ENCODE measurements around the gene UPF3B.
"Not testable (repeated sequence)": the region's sequence is repeated elsewhere in the genome, so short reads cannot be mapped to it uniquely, and the experiment has no call there.

The UPF3B gene

DNA sequence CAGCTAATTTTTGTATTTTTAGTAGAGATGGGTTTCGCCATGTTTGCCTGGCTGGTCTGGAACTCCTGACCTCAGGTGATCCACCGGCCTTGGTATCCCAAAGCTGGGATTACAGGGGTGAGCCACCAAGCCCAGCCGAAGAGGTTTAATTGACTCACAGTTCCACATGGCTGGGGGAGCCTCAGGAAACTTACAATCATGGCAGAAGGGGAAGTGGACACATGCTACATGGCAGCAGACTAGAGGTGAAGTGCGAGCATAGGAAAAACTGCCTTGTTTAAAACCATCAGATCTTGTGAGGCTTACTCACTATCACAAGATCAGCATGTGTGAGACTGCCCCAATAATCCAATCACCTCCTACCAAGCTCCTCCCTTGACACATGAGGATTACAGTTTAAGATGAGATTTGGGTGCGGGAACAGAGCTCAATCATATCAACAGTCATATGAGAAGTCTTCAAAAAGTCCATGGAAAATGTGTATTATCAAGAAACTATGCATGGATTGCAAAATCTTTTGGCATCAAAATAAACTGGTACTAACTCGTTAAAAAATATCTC, 35.6 kb downstream of the UPF3B start:
- H4K20me1 ChIP-seq (ENCODE audit: low read depth, low read length), result no peaks in the 10 kb centered on the region
- H3K9ac ChIP-seq (ENCODE audit: low read length), result no peak overlapping the region
- no peaks in the 10 kb centered on the region for H3K36me3 ChIP-seq (ENCODE audit: low read length)
- H3K9me3 ChIP-seq (ENCODE audit: insufficient read depth, low read length), result no peaks in the 10 kb centered on the region
- no peaks in the 10 kb centered on the region for H3K79me2 ChIP-seq (ENCODE audit: insufficient read depth, low read length)
- no peak overlapping the region for H3K4me2 ChIP-seq (ENCODE audit: low read depth, low read length, poor library complexity, severe bottlenecking)
- H3K27ac ChIP-seq (ENCODE audit: low read depth, low read length), result no peak overlapping the region
- no peaks in the 10 kb centered on the region for H3K27me3 ChIP-seq (ENCODE audit: low read length)
- no peak overlapping the region for H2AFZ ChIP-seq (ENCODE audit: low read depth, low read length, severe bottlenecking)
- TF ChIP-seq, protein P1, sequence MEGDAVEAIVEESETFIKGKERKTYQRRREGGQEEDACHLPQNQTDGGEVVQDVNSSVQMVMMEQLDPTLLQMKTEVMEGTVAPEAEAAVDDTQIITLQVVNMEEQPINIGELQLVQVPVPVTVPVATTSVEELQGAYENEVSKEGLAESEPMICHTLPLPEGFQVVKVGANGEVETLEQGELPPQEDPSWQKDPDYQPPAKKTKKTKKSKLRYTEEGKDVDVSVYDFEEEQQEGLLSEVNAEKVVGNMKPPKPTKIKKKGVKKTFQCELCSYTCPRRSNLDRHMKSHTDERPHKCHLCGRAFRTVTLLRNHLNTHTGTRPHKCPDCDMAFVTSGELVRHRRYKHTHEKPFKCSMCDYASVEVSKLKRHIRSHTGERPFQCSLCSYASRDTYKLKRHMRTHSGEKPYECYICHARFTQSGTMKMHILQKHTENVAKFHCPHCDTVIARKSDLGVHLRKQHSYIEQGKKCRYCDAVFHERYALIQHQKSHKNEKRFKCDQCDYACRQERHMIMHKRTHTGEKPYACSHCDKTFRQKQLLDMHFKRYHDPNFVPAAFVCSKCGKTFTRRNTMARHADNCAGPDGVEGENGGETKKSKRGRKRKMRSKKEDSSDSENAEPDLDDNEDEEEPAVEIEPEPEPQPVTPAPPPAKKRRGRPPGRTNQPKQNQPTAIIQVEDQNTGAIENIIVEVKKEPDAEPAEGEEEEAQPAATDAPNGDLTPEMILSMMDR (IDR thresholded peaks at IDR 0.05; ENCODE audit: insufficient read depth, low read length, poor library complexity, severe bottlenecking), result no peak
- TF ChIP-seq EZH2phosphoT487 (conservative IDR thresholded peaks at IDR 0.05; ENCODE audit: low read length), result no peak
- H3K9me2 ChIP-seq (replicated peaks; ENCODE audit: insufficient read depth, low read length), result no peaks in the 10 kb centered on the region
- no peak overlapping the region for H3K4me3 ChIP-seq (ENCODE audit: insufficient read depth, low read length, poor library complexity, severe bottlenecking)
- H3F3A ChIP-seq (ENCODE audit: insufficient read depth), result no peaks in the 10 kb centered on the region

DNA sequence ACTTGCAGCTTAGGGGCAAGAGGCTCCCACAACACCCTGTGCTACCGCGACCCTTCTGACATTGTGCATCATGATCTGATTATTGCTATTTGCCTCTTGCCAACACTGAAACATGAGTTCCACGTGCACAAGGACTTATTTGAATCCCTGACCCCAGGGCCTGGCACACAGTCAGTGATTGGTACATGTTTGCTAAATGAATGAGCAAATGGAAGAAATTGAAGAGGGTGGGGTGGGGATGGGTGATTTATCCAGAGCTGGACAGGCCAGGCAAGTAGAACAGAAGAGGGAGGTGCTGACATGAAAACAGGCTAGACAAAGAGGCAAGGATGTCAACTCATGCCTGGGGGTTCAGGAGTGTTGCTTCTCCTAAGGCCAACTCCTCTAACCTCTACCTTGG, 36.5 kb downstream of the UPF3B start:
- Histone ChIP-seq H3K9me3 (ENCODE audit: insufficient read depth, low read length) (no peaks in the 10 kb centered on the region), H2AFZ (ENCODE audit: low read depth, low read length, severe bottlenecking) (no peak overlapping the region), H3K27ac (ENCODE audit: low read depth, low read length) (no peak overlapping the region), H3K79me2 (ENCODE audit: insufficient read depth, low read length) (no peaks in the 10 kb centered on the region), H3K36me3 (ENCODE audit: low read length) (no peaks in the 10 kb centered on the region), H3F3A (ENCODE audit: insufficient read depth) (no peaks in the 10 kb centered on the region), H3K27me3 (ENCODE audit: low read length) (no peaks in the 10 kb centered on the region), H3K4me2 (ENCODE audit: low read depth, low read length, poor library complexity, severe bottlenecking) (no peak overlapping the region), H3K9ac (ENCODE audit: low read length) (no peak overlapping the region), H3K4me3 (ENCODE audit: insufficient read depth, low read length, poor library complexity, severe bottlenecking) (no peak overlapping the region), H4K20me1 (ENCODE audit: low read depth, low read length) (no peaks in the 10 kb centered on the region), H3K9me2 (replicated peaks; ENCODE audit: insufficient read depth, low read length) (no peaks in the 10 kb centered on the region)
- TF ChIP-seq, protein P1 (IDR thresholded peaks at IDR 0.05; ENCODE audit: insufficient read depth, low read length, poor library complexity, severe bottlenecking), result no peak
- no peak for TF ChIP-seq EZH2phosphoT487 (conservative IDR thresholded peaks at IDR 0.05; ENCODE audit: low read length)

DNA sequence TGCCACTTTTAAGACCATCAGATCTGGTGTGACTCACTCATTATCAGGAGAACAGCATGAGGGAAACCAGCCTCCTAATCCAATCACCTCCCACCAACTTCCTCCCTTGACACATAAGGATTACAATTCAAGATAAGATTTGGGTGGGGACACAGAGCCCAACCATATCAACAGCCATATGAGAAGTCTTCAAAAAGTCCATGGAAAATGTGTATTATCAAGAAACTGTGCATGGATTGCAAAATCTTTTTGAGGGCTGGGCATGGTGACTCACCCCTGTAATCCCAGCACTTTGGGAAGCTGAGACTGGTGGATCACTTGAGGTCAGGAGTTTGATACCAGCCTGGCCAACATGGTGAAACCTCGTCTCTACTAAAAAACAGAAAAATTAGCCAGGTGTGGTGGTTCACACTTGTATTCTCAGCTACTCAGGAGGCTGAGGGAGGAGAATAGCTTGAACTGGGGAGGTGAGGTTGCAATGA, 43.5 kb downstream of the UPF3B start:
- H2AFZ ChIP-seq (ENCODE audit: low read depth, low read length, severe bottlenecking), result no peak overlapping the region
- TF ChIP-seq, protein P1 (IDR thresholded peaks at IDR 0.05; ENCODE audit: insufficient read depth, low read length, poor library complexity, severe bottlenecking), result no peak
- no peak for TF ChIP-seq EZH2phosphoT487 (conservative IDR thresholded peaks at IDR 0.05; ENCODE audit: low read length)
- H3K79me2 ChIP-seq (ENCODE audit: insufficient read depth, low read length), result no peaks in the 10 kb centered on the region
- H3K36me3 ChIP-seq (ENCODE audit: low read length), result no peaks in the 10 kb centered on the region
- H3K9me3 ChIP-seq (ENCODE audit: insufficient read depth, low read length), result no peaks in the 10 kb centered on the region
- no peak overlapping the region for H3K4me3 ChIP-seq (ENCODE audit: insufficient read depth, low read length, poor library complexity, severe bottlenecking)
- no peaks in the 10 kb centered on the region for H3K9me2 ChIP-seq (replicated peaks; ENCODE audit: insufficient read depth, low read length)
- H3K4me2 ChIP-seq (ENCODE audit: low read depth, low read length, poor library complexity, severe bottlenecking), result no peak overlapping the region
- H3K27me3 ChIP-seq (ENCODE audit: low read length), result no peaks in the 10 kb centered on the region
- H3K27ac ChIP-seq (ENCODE audit: low read depth, low read length), result no peak overlapping the region
- no peaks in the 10 kb centered on the region for H3F3A ChIP-seq (ENCODE audit: insufficient read depth)
- no peaks in the 10 kb centered on the region for H4K20me1 ChIP-seq (ENCODE audit: low read depth, low read length)
- no peak overlapping the region for H3K9ac ChIP-seq (ENCODE audit: low read length)

DNA sequence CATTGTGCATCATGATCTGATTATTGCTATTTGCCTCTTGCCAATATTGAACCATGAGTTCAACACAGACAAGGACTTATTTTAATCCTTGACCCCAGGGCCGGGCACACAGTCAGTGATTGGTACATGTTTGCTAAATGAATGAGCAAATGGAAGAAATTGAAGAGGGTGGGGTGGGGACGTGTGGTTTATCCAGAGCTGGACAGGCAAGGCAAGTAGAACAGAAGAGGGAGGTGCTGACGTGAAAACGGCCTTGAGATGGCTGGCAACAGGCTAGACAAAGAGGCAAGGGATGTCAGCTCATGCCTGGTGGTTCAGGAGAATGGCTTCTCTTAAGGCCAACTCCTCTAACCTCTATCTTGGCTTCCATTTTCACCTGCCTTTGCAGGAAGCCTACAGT, 44.3 kb downstream of the UPF3B start:
- not testable (repeated sequence) for H3K4me2 ChIP-seq (ENCODE audit: low read depth, low read length, poor library complexity, severe bottlenecking); H3K9ac ChIP-seq (ENCODE audit: low read length); H3K27ac ChIP-seq (ENCODE audit: low read depth, low read length); H2AFZ ChIP-seq (ENCODE audit: low read depth, low read length, severe bottlenecking); H3K9me3 ChIP-seq (ENCODE audit: insufficient read depth, low read length); H3K4me3 ChIP-seq (ENCODE audit: insufficient read depth, low read length, poor library complexity, severe bottlenecking); H4K20me1 ChIP-seq (ENCODE audit: low read depth, low read length); H3K79me2 ChIP-seq (ENCODE audit: insufficient read depth, low read length); H3K9me2 ChIP-seq (replicated peaks; ENCODE audit: insufficient read depth, low read length); H3F3A ChIP-seq (ENCODE audit: insufficient read depth); H3K27me3 ChIP-seq (ENCODE audit: low read length); H3K36me3 ChIP-seq (ENCODE audit: low read length)
